Parathyroid adenoma (tissue), 2 donors: ENCODE results near the gene C1GALT1.

Experiments
- H2AFZ ChIP-seq: fragments of 300-600 bp; sonication (generic); one replicate; pipeline ENCODE4 v1.7.0; 2017; ENCODE audit warnings: antibody characterized with exemption, mild to moderate bottlenecking
- H3K27ac ChIP-seq: fragments of 300-600 bp; sonication (generic); one replicate; pipeline ENCODE4 v1.7.0; 2017
- H3K27me3 ChIP-seq: fragments of 300-600 bp; sonication (generic); one replicate; pipeline ENCODE4 v1.7.0; 2017; ENCODE audit warnings: low read length; ENCODE audit not compliant: control insufficient read depth, insufficient read depth
- H3K36me3 ChIP-seq: fragments of 300-600 bp; sonication (generic); one replicate; pipeline ENCODE4 v1.7.0; 2017; ENCODE audit warnings: low read length; ENCODE audit not compliant: control insufficient read depth, insufficient read depth
- H3K4me1 ChIP-seq: fragments of 300-600 bp; sonication (generic); one replicate; pipeline ENCODE4 v1.7.0; 2017; ENCODE audit warnings: control low read depth
- H3K4me2 ChIP-seq: fragments of 300-600 bp; sonication (generic); one replicate; pipeline ENCODE4 v1.7.0; 2017; ENCODE audit warnings: low read length
- H3K4me3 ChIP-seq: fragments of 300-600 bp; sonication (generic); one replicate; pipeline ENCODE4 v1.7.0; 2017; ENCODE audit warnings: low read depth, low read length
- H3K79me2 ChIP-seq: fragments of 300-600 bp; sonication (generic); one replicate; pipeline ENCODE4 v1.7.0; 2017; ENCODE audit warnings: control low read depth
- H3K9ac ChIP-seq: fragments of 300-600 bp; sonication (generic); one replicate; pipeline ENCODE4 v1.7.0; 2017; ENCODE audit warnings: mild to moderate bottlenecking
- H3K9me3 ChIP-seq: fragments of 300-600 bp; sonication (generic); one replicate; pipeline ENCODE4 v1.7.0; 2017; ENCODE audit warnings: low read length; ENCODE audit not compliant: control insufficient read depth
- TF ChIP-seq, protein P1 (sequence below): fragments of 300-600 bp; sonication (generic); IDR thresholded peaks from one replicate; pipeline ENCODE4 v1.7.0; 2017; ENCODE audit warnings: antibody characterized with exemption, mild to moderate bottlenecking
- donor health status: primary hyperparathyroidism.

C1GALT1 gene

DNA sequence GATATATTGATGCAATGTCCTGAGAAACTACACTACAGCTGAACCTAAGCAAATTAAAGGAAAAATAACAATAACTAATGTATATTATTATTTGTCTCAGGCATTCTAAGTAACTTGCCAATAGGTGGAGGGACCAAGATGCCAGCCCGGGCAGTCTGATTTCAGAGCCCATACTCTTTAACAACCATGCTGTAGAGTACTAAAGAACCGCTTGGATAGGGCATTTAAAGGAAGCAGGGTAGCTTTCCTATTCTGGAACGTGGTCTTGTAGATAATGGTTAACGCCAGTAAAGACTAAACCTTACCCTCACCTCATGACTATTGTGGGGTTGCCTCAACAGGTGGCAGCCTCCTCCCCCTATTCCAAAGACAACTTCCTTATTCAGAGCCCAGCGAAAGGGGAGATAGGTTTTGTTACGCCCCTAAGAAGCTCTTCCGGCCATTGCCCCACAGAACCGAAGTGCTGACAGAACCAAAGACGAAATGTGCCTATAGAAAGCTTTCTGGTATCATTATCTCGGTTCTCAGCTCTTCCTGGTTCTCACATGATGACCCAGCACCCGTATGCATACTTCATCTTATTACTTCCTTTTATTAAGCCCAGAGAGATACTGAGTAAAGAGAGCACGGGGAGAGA is 707 bp upstream of the C1GALT1 start:
- Histone ChIP-seq H3K4me3 (peak overlapping the region; percentile 99), H3K9me3 (no peaks in the 10 kb centered on the region), H3K4me2 (peak overlapping the region; percentile 94), H2AFZ (peak overlapping the region; percentile 56), H3K36me3 (no peaks in the 10 kb centered on the region), H3K27me3 (no peaks in the 10 kb centered on the region), H3K27ac (peak overlapping the region; percentile 86), H3K9ac (no peak overlapping the region), H3K4me1 (peaks cover 10% of the 10 kb centered on the region), H3K79me2 (peaks cover 31% of the 10 kb centered on the region)
- TF ChIP-seq, protein P1, sequence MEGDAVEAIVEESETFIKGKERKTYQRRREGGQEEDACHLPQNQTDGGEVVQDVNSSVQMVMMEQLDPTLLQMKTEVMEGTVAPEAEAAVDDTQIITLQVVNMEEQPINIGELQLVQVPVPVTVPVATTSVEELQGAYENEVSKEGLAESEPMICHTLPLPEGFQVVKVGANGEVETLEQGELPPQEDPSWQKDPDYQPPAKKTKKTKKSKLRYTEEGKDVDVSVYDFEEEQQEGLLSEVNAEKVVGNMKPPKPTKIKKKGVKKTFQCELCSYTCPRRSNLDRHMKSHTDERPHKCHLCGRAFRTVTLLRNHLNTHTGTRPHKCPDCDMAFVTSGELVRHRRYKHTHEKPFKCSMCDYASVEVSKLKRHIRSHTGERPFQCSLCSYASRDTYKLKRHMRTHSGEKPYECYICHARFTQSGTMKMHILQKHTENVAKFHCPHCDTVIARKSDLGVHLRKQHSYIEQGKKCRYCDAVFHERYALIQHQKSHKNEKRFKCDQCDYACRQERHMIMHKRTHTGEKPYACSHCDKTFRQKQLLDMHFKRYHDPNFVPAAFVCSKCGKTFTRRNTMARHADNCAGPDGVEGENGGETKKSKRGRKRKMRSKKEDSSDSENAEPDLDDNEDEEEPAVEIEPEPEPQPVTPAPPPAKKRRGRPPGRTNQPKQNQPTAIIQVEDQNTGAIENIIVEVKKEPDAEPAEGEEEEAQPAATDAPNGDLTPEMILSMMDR: no peak

- H3K4me1 ChIP-seq: peaks cover 11% of the 10 kb centered on the region
- TF ChIP-seq, protein P1: no peak
- peak overlapping the region; percentile 99 for H3K4me3 ChIP-seq
- H2AFZ ChIP-seq: peak overlapping the region; percentile 78
- H3K36me3 ChIP-seq: no peaks in the 10 kb centered on the region
- no peaks in the 10 kb centered on the region for H3K27me3 ChIP-seq
- H3K79me2 ChIP-seq: peaks cover 42% of the 10 kb centered on the region
- peak overlapping the region; percentile 98 for H3K27ac ChIP-seq
- H3K9me3 ChIP-seq: no peaks in the 10 kb centered on the region
- H3K4me2 ChIP-seq: peak overlapping the region; percentile 86
- H3K9ac ChIP-seq: peak overlapping the region; percentile 92
These were observed 905 bp downstream of the C1GALT1 start for GRCh38 chr7:7183061-7183837.

GRCh38 chr7:7183838-7184463 is 1.6 kb downstream of the C1GALT1 start:
- Histone ChIP-seq H3K4me2 (peak overlapping the region; percentile 86), H3K9ac (peak overlapping the region; percentile 31), H3K4me1 (peaks cover 11% of the 10 kb centered on the region), H2AFZ (no peak overlapping the region), H3K27me3 (no peaks in the 10 kb centered on the region), H3K36me3 (no peaks in the 10 kb centered on the region), H3K4me3 (peak overlapping the region; percentile 99), H3K9me3 (no peaks in the 10 kb centered on the region), H3K27ac (peak overlapping the region; percentile 98), H3K79me2 (peaks cover 42% of the 10 kb centered on the region)
- TF ChIP-seq, protein P1: no peak

- Histone ChIP-seq H3K4me3 (peak overlapping the region; percentile 99), H3K36me3 (no peaks in the 10 kb centered on the region), H3K4me2 (peak overlapping the region; percentile 86), H3K27me3 (no peaks in the 10 kb centered on the region), H3K27ac (peak overlapping the region; percentile 98), H3K9me3 (no peaks in the 10 kb centered on the region), H3K79me2 (peaks cover 49% of the 10 kb centered on the region), H2AFZ (no peak overlapping the region), H3K9ac (no peak overlapping the region), H3K4me1 (peaks cover 11% of the 10 kb centered on the region)
- TF ChIP-seq, protein P1: no peak
These were observed 3.1 kb downstream of the C1GALT1 start for GRCh38 chr7:7185371-7185989.
